ENCODE measurements around the gene RASGRP1. TPM values are rescaled to one million over a fixed set of nuclear protein-coding genes. Genes with fewer than 3 reads are reported as not detected.

Gene RASGRP1
- total RNA-seq, 1 donor from 2014 or later = 1.6 TPM

DNA sequence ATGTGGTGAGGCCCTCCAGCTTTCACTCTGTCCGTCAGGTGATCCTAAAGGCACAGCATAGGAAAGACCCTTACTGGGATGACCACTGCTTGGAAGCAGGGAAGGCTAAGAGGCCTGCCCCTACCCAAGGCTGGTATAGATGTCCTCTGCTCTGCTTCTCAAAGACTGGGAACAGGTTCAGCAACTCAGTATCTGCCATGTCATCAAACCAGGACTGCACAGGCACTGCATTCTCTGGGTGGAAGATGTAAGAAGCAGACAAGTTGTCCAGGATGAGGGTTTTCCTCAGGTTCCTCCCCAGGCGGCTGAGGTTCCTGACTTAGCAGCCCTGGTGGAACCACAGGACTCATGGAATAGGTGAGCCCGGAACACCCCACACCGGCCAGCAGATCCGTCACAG, 106.0 kb downstream of the RASGRP1 start:
- Mint-ChIP-seq H3K9me3 (no peaks in the 10 kb centered on the region), H3K4me3 (no peak overlapping the region), H3K27me3 (ENCODE audit: low read depth) (no peaks in the 10 kb centered on the region), H3K27ac (ENCODE audit: unreplicated experiment) (no peak overlapping the region), H3K36me3 (ENCODE audit: low read depth) (peaks cover 2% of the 10 kb centered on the region), H3K4me1 (peaks cover 18% of the 10 kb centered on the region)
- TF ChIP-seq, protein P1, sequence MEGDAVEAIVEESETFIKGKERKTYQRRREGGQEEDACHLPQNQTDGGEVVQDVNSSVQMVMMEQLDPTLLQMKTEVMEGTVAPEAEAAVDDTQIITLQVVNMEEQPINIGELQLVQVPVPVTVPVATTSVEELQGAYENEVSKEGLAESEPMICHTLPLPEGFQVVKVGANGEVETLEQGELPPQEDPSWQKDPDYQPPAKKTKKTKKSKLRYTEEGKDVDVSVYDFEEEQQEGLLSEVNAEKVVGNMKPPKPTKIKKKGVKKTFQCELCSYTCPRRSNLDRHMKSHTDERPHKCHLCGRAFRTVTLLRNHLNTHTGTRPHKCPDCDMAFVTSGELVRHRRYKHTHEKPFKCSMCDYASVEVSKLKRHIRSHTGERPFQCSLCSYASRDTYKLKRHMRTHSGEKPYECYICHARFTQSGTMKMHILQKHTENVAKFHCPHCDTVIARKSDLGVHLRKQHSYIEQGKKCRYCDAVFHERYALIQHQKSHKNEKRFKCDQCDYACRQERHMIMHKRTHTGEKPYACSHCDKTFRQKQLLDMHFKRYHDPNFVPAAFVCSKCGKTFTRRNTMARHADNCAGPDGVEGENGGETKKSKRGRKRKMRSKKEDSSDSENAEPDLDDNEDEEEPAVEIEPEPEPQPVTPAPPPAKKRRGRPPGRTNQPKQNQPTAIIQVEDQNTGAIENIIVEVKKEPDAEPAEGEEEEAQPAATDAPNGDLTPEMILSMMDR (conservative IDR thresholded peaks at IDR 0.05) = no peak
- no peak for DNase-seq (ENCODE audit: low read depth, low spot score)

DNA sequence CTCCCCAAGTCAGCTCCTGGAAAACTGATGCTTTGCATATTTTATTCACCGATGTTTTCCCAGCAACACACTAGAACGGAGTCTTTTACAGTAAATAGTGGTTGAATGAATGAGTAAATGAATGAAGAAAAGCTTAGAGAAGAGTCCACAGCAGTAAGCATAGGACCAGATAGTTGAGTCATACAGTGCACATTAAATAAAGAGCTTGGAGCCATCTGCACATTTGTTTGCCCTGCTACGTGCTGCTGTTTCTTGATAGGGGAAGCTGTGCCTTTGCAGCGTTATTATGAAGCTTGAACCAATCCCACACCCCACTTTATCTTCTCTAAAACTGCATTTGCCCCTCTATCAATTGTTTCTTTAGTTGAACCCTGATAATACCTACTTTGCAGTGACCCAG, 109.5 kb downstream of the RASGRP1 start:
- peak overlapping the region; percentile 100 for H3K4me3 Mint-ChIP-seq
- DNase-seq (ENCODE audit: low read depth, low spot score) = no peak
- peaks cover 21% of the 10 kb centered on the region for H3K4me1 Mint-ChIP-seq
- TF ChIP-seq, protein P1 (conservative IDR thresholded peaks at IDR 0.05) = no peak
- H3K36me3 Mint-ChIP-seq (ENCODE audit: low read depth) = peaks cover 2% of the 10 kb centered on the region
- peaks cover 20% of the 10 kb centered on the region for H3K27me3 Mint-ChIP-seq (ENCODE audit: low read depth)
- peak overlapping the region; percentile 99 for H3K27ac Mint-ChIP-seq (ENCODE audit: unreplicated experiment)
- H3K9me3 Mint-ChIP-seq = no peaks in the 10 kb centered on the region

DNA sequence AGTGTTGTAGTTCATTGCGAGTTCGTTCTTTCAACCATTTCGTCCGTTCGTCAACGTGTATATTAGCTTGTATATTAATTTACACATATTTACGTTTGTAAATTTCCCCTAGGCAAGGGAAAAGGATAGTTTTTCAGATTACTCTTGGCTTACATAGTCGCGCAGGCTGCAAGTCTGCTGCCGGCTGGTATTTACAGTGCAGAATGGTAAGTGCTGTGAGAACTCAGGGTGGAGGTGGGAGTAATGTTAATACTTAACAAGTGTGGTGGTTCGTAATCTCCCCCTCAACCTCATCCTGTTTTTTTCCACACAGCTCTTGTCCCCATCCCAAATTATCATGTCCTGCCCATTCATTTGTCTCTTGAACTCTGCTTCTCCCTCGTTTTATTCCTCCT, 109.9 kb downstream of the RASGRP1 start:
- Mint-ChIP-seq H3K27me3 (ENCODE audit: low read depth) (peaks cover 24% of the 10 kb centered on the region), H3K4me3 (peak overlapping the region; percentile 100), H3K27ac (ENCODE audit: unreplicated experiment) (peak overlapping the region; percentile 99), H3K9me3 (no peaks in the 10 kb centered on the region), H3K4me1 (peaks cover 21% of the 10 kb centered on the region), H3K36me3 (ENCODE audit: low read depth) (peaks cover 2% of the 10 kb centered on the region)
- TF ChIP-seq, protein P1 (conservative IDR thresholded peaks at IDR 0.05) = no peak
- no peak for DNase-seq (ENCODE audit: low read depth, low spot score)

DNA sequence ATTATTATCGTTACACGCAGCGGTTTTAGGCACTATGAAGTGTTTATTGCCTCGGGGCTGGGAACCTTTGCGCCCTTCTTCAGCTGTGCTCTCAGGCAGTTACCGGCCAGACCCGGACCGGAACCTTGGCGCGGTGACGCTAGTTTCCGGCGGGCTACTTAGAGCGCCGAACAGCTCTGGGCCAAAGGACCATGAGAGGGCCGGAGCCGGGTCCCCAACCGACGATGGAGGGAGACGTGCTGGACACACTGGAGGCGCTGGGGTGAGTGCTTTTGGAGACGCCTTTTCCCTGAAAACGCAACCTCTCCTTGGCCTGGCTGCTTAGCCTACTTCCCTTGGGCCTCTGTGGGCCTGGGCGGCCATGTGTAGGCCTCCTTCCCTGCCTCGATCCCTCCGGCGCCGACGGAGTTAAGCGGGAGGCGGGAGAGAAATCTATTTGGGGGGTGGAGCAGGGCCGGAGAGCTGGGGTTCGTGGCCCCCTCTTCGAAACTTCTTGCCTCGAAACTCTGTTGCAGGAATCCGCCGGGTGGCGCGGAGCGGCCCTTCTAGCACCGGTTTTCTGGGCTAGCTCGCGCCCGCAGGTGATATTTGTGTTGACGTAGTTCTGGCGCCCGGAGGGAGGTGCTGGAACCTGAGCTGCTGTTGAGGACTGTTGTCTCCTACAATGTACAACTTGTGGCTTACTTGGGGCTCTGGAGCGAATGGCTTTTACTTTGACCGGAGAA, 110.5 kb downstream of the RASGRP1 start, which contains the start of gene FAM98B:
Gene FAM98B (plus strand): TSS at position 157 of the 725 bp plus-strand sequence. CDS start 35 bp downstream, at position 192.
- H3K4me3 Mint-ChIP-seq = peak within 1 kb of the TSS; percentile 100
- H3K36me3 Mint-ChIP-seq (ENCODE audit: low read depth) = peaks cover under 1% of the 10 kb centered on the region
- peak; percentile 95 for DNase-seq (ENCODE audit: low read depth, low spot score)
- H3K27ac Mint-ChIP-seq (ENCODE audit: unreplicated experiment) = peak within 1 kb of the TSS; percentile 99
- no peaks in the 10 kb centered on the region for H3K9me3 Mint-ChIP-seq
- H3K27me3 Mint-ChIP-seq (ENCODE audit: low read depth) = peaks cover 29% of the 10 kb centered on the region
- H3K4me1 Mint-ChIP-seq = peaks cover 21% of the 10 kb centered on the region
- TF ChIP-seq, protein P1 (conservative IDR thresholded peaks at IDR 0.05) = peak; percentile 24

DNA sequence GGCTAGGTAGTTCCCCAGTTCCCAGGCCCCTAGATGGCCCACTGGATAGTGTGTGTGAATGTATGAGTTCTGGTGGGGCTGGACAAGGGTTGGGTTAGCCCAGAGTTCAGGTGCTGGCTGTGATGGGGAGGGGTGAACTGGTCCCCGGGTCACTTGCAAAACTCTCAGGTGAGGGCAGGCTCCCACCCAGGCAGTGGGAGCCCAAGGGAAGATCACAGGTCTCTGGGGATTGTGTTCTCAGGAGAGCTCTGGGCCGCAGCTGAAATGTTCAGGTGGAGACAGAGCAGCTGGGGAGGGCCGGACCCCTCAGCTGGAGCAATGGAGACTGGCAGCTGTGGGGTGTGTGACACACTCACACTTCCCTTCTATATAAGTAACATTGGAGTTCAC, 123.5 kb downstream of the RASGRP1 start:
- DNase-seq (ENCODE audit: low read depth, low spot score) = no peak
- Mint-ChIP-seq H3K27ac (ENCODE audit: unreplicated experiment) (no peak overlapping the region), H3K9me3 (peaks cover 3% of the 10 kb centered on the region), H3K4me1 (peaks cover 5% of the 10 kb centered on the region), H3K4me3 (no peak overlapping the region), H3K27me3 (ENCODE audit: low read depth) (peaks cover 56% of the 10 kb centered on the region), H3K36me3 (ENCODE audit: low read depth) (no peaks in the 10 kb centered on the region)
- TF ChIP-seq, protein P1 (conservative IDR thresholded peaks at IDR 0.05) = no peak
